ENCODE measurements around the gene MTA3.
"Not testable (repeated sequence)": the region's sequence is repeated elsewhere in the genome, so short reads cannot be mapped to it uniquely, and the experiment has no call there.

Gene MTA3

DNA sequence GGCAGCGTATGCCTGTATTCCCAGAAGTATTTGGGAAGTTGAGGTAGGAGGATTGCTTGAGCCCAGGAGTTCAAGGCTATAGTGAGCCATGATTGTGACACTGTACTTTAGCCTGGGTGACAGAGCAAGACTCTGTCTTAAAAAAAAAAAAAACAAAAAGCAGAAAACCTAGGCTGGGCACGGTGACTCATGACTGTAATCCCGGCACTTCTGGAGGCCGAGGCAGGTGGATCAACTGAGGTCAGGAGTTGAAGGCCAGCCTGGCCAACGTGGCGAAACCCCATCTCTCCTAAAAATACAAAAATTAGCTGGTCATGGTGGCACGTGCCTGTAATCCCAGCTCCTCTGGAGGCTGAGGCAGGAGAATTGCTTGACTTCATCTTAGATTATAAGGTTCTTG, 46.4 kb downstream of the MTA3 start:
- no peak for DNase-seq

DNA sequence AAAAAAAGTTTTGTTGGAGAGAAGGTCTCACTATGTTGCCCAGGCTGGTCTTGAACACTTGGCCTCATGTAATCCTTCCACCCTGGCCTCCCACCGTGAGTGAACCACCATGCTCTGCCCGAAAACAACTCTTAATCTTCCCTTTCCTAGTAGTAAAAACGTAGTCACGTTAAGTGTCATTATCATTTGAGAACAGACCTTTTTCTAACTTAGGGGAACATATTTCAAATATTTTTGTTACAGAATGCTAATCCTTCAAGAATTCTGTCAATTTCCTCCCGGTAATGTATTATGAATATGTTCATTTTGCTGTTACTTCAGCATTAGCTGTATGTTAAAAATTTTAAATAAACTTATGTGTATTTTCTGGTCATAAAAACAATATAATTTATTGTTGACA, 49.7 kb downstream of the MTA3 start:
- DNase-seq: no peak

DNA sequence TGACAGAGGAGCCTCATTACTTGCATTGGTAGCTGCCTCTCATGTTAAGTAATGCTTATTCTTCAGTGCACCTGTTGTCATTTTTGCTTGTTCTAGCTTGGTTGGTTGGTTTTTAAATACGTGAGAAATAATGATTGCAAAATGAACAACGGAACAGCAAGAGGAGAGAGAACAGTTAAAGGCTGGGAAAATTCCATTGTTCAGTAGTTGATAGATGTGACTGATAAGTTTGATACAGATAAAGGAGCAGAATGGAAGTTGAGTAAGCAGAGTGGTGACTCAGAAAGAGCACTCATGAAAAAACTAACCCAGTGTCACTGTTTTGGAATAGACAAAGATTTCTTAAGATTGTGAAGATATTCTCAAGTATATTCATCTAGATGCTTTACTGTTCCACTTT, 50.5 kb downstream of the MTA3 start:
- no peak for DNase-seq

- DNase-seq: not testable (repeated sequence)
Measured at GRCh38 chr2:42621626-42622025, 53.2 kb downstream of the MTA3 start.

DNA sequence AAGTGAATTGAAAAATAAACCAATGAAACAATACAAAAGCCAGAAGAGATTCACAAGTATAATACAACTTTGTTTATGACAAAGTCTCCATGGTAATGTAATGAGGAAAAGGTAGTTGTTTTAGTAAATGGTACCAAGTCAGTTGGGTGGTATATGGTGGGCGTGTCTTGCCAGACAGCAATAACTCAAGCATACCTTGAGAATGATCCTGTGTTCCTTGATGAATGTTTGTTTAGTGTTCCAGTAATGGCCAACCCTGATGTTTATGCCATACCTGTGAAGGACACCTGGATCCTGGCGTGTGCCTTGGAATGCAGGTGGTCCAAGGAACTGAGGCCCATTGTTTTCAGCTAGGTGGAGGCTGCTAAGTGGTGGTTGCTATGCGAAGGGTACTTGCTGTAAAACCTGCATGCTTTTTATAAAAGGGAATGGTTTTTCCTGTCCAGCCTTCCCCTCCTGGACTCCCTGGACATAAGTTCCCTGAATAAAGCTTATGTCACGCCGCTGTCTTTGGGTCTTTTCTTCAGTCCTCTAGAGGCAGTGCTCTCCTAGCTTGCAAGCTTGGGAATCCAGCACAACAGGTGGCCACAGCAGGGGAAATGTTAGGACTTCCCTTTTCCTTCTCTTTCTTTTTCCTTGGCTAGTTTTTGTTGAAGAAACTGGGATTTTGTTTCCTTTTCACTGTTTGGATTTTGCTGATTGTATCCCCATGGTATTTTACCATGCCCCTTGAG, 54.7 kb downstream of the MTA3 start:
- DNase-seq: no peak

DNA sequence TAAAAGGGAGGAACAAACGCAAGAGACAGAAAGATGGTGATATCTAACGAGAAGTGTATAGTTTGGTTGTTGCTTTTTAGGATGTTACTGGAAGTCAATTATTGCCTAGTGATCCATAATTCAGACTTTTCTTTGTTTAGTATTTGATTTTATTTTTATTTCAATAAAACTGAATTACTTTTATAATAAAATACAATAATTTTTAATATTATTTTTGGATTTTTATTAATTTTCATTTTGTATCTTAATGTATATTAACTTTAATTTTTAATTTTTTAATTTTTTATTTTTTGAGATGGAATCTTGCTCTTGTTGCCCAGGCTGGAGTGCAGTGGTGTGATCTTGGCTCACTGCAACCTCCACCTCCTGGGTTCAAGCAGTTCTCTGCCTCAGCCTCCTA, 55.6 kb downstream of the MTA3 start:
- DNase-seq: no peak

DNA sequence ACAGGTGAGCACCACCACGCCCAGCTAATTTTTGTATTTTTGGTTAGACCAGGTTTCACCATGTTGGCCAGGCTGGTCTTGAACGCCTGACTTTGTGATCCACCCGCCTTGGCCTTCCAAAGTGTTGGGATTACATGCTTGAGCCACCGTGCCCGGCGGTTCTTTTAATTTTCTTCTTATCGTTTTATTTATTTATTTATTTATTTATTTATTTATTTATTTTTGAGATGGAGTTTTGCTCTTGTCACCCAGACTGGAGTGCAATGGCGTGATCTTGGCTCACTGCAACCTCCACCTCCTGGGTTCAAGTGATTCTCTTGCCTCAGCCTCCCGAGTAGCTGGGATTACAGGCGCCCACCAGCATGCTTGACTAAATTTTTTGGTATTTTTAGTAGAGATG, 59.6 kb downstream of the MTA3 start:
- not testable (repeated sequence) for DNase-seq

DNA sequence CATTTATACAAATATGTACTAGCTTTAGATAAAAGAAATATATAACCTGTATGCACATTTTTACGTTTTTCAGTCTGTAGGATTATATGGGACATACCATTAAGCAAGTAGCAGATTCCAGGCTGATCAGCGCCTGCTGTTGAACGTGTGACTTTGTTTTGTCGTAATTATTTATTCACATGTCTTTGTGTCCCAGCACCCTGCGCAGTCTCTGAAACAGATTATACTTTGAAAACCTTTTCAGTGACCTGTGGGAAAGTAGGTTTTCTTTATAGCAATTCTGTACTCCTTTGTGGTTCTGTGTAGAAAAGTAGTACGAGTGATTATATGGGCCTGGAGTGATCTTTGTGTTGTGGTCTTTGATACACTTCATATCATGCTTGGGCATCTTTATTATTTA, 68.5 kb downstream of the MTA3 start:
- DNase-seq: no peak

- no peak for DNase-seq
Measured at GRCh38 chr2:42638080-42638784, 69.8 kb downstream of the MTA3 start.

- DNase-seq: no peak
Measured at GRCh38 chr2:42639340-42640077, 71.1 kb downstream of the MTA3 start.

- no peak for DNase-seq
Measured at GRCh38 chr2:42640261-42640660, 71.8 kb downstream of the MTA3 start.

DNA sequence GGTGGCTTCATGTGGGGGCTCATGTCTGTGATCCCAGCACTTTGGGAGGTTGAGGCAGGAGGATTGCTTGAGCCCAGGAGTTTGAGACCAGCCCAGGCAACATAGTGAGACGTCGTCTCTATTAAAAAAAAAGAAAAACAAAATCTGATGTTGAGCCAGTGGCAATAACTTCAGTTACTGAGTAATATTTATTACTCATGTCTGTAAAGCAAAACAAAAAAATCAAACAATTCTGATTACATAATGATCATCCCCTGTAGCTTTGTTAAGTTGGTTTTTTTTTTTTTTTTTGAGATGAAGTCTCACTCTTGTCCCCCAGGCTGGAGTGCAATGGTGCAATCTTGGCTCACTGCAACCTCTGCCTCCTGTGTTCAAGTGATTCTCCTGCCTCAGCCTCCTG, 73.9 kb downstream of the MTA3 start:
- DNase-seq: not testable (repeated sequence)

GRCh38 chr2:42645551-42645950, 77.1 kb downstream of the MTA3 start:
- DNase-seq: no peak

DNA sequence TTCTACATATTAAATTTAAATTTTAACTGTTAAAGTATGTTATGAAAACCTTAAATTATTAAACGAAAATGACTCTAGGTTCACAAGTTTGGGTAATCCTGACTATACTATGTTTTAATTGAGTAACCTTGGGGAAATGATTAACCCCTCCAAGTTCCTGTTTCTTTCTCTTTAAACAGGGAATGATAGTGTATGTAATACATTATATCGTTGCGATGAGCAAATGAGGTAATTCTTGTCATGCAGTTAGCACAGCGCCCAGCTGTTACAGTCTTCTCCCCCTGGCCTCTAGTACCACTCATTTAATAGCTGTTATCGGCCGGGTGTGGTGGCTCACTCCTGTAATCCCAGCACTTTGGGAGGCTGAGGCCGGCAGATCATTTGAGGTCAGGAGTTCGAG, 80.4 kb downstream of the MTA3 start:
- DNase-seq: no peak

DNA sequence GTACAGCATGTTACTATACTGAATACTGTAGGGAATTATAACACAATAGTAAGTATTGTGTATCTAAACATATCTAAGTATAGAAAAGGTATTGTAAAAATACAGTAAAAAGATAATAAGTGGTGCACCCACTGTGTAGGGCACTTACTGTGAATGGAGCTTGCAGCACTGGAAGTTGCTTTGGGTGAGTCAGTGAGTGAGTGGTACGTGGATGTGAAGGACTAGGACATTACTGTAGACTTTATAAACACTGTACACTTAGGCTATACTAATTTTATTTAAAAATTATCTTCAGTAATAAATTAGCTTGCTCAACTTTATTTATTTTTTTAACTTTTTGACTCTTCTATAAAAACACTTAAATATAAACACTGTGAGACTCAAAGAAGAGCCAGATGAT, 82.6 kb downstream of the MTA3 start:
- DNase-seq: no peak

GRCh38 chr2:42652086-42652485, 83.7 kb downstream of the MTA3 start:
- no peak for DNase-seq

DNA sequence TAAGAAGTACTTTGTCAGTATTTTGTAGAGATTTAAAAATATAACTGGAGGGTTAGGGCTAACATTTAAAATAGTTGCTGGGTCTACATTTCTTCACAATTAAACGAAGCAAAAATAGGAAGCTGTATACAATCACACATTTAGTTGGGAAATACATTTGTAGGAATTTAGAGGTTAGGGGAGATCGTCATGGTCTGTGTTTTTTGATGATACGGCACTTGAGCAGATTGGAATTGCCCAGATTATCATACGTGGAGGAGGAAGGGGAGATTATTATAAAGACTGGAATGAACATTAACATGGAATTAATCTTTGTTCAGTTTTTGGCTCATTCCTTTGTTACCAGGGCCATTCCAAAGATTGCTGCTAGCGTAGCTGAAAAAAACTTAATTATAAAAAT, 84.6 kb downstream of the MTA3 start:
- DNase-seq: no peak

- no peak for DNase-seq
Measured at GRCh38 chr2:42653908-42654445, 85.5 kb downstream of the MTA3 start.

DNA sequence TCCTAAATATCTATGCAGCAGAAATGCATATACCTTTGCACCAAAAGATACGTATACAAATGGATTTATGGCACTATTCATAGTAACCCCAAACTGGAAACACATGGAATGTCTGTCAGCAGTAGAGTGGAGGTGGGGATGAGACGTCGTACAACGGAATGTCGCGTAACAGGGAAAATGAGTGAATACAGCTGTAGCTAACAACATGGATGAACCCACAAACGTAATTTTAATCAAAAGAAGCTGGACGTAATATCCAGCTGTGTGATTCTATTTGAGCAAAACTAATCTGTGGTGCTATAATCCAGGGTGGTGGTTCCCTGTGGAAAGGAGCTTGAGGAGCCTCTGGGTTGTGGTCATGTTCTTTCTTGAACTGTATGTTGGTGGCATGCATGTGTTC, 89.9 kb downstream of the MTA3 start:
- no peak for DNase-seq

DNA sequence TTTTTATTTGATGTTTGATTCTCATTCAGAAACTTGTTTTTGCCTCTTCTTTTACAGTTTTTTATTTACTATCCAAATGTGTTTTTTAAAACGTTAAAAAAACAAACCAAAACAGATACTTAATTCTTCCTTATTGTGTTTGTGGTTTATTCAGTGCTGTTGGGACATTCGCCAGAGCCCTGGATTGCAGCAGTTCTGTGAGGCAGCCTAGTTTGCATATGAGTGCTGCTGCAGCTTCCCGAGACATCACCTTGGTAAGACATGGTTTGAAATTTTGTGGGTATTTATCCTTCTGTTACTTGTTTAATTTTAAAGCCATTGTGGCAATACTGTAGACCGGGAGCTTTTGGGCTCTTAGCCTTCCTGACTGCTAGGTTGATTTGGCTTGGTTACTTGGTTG, 91.2 kb downstream of the MTA3 start:
- no peak for DNase-seq

DNA sequence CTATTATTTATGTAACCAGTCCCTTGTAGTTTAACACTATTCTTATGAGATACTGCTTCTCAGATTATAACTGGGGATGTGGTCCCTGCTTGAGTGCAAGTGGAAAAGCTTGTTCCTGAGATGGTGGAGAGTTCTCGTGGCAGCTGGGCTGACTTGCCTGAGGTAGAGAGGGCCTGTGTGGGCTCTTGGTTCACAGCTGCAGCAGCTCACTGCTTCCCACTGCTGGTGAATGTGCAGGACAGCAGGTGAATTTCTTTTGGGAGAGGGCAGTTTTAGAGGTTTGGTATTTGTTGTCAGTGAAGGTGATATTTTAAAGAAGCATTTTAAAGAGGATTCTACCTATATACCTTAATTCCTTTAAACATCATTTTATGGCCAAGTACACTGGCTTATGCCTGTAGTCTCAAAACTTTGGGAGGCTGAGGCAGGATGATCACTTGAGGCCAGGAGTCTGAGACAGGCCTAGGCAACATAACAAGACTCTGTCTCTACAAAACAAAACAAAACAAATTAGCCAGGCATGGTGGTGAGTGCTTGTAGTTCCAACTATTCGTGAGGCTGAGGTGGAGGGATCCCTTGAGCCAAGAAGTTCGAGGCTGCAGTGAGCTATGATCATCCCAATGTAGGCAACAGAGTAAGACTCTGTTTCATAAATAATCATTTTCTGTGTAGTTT, 94.8 kb downstream of the MTA3 start:
- peak; percentile 45 for DNase-seq

DNA sequence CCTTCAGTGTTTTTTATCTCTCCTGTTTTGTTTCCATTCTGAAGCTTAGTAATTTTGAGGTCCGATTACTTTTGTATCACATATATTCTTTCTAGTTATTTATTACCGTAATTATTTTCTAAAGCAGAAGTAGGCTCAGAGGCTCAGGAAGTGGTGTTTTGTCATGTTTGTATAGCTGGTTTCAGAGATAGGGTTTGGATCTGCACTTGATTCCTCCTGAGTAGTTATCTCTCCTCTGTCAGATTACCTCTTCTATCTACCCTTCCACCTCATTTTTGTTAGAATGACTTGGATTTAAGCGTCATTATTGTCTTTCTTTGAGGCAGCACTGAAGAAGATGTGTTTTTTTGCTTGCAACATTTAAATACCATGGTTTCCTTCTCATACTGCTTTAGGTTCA, 95.4 kb downstream of the MTA3 start:
- DNase-seq: peak; percentile 27

- no peak for DNase-seq
Measured at GRCh38 chr2:42673989-42674579, 105.7 kb downstream of the MTA3 start.
